GM13977 (cell line): ENCODE data around the gene ANG.

Experiments
- DNase-seq: peaks from one replicate; pipeline ENCODE4 v3.0.0; 2012; ENCODE audit warnings: low spot score
- in situ Hi-C: fragments of 300-500 bp; cut with MboI; formaldehyde crosslinking; loops from one replicate; pipeline ENCODE4 v1.12.0; 2022; ENCODE audit warnings: low sequenced_read_pairs, low pct_unique_long_range_greater_than_20kb, mixed read lengths, inconsistent platforms; ENCODE audit not compliant: unreplicated experiment
- TF ChIP-seq, protein P1 (sequence below): IDR thresholded peaks from 2 replicates; pipeline ENCODE4 v1.5.1; 2012; ENCODE audit warnings: mild to moderate bottlenecking, control low read depth; ENCODE audit not compliant: insufficient read depth; ENCODE audit errors: extremely low read depth, missing control alignments

Gene ANG

GRCh38 chr14:20684662-20685456 lies 3.7 kb upstream of the ANG start:
- DNase-seq: no peak
- TF ChIP-seq, protein P1, sequence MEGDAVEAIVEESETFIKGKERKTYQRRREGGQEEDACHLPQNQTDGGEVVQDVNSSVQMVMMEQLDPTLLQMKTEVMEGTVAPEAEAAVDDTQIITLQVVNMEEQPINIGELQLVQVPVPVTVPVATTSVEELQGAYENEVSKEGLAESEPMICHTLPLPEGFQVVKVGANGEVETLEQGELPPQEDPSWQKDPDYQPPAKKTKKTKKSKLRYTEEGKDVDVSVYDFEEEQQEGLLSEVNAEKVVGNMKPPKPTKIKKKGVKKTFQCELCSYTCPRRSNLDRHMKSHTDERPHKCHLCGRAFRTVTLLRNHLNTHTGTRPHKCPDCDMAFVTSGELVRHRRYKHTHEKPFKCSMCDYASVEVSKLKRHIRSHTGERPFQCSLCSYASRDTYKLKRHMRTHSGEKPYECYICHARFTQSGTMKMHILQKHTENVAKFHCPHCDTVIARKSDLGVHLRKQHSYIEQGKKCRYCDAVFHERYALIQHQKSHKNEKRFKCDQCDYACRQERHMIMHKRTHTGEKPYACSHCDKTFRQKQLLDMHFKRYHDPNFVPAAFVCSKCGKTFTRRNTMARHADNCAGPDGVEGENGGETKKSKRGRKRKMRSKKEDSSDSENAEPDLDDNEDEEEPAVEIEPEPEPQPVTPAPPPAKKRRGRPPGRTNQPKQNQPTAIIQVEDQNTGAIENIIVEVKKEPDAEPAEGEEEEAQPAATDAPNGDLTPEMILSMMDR: no peak
- in situ Hi-C loops: loop anchor here (5.0 kb wide), 1 partner anchor 73 kb away; no protein-coding TSS in a partner anchor

DNA sequence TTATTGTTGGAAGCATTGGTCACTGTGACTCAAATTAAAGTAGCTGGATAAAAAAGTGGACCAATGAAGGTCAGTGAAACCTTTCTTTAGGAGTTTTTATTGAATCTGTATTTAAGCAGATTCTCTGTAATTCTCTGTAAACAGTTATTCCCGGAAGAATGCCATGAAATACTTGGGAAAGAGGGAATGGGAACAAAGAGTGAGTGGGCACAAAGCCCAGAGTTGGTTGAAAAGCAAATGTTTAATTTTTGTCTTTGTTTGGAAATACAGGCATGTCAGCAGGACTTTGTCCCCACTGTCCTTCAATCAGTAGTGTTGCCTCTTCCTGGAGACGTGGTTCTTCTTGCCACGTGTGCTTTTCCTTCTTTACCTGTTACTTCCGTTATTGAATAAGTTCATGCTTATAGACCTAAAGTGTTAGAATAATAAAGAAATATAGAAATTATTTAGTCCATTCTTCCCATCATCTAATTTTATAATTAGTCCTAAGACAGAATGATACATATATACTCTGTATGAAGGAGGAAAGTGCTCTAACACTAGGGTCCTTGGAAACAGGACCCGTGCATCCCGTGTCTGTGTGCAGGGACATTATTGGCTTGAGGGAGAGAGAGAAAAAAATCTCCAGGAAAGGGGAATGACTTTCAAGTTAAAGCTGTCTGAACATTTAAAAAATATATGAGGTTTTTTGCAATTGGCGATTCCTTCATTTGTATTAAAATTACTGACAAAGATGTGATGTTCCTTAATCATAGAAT lies 2.0 kb upstream of the ANG start:
- in situ Hi-C loops: loop anchor here (5.0 kb wide), 1 partner anchor 74 kb away; no protein-coding TSS in a partner anchor

DNA sequence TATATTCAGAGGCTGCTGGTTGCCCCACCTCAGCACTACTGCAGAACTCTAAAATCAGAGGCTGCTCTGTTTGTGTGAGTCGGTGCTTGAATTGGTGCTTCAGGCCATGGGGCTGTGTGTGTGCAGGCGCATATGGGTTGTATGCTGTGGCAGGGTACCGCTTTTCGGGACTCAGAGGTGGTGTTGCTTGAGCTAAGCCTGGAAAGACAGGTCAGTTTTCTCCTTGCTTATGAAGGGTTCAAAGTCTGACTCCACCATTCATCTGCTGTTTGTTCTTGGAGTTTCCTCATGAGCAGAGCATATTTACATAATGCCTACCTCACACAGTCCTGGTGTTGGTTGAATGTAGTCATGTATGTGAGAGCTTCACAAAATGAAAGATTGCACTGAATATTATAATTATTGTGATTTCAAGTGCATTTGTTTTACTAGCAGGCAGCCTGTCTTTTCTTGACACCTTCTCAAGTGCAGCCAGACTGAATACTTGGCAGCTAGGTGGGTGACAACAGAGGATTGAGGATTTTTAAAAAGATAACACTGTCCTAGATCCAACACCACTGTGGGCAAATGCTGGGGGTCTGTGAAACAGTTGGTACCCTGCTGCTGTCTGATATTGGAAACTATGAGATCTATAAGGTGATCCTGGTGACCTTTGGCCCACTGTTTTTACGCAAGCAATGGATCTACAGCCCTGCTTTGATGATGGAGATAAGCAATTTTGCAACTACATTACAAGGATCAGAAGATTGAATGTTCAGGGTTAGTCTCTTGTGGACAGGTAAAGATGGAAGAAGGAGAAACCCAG lies 1.0 kb upstream of the ANG start:
- in situ Hi-C loops: loop anchor here (5.0 kb wide), 1 partner anchor 75 kb away; no protein-coding TSS in a partner anchor

More for the DNA sequence above, 2.0 kb upstream of the ANG start:
- DNase-seq: no peak
- TF ChIP-seq, protein P1: no peak

DNA sequence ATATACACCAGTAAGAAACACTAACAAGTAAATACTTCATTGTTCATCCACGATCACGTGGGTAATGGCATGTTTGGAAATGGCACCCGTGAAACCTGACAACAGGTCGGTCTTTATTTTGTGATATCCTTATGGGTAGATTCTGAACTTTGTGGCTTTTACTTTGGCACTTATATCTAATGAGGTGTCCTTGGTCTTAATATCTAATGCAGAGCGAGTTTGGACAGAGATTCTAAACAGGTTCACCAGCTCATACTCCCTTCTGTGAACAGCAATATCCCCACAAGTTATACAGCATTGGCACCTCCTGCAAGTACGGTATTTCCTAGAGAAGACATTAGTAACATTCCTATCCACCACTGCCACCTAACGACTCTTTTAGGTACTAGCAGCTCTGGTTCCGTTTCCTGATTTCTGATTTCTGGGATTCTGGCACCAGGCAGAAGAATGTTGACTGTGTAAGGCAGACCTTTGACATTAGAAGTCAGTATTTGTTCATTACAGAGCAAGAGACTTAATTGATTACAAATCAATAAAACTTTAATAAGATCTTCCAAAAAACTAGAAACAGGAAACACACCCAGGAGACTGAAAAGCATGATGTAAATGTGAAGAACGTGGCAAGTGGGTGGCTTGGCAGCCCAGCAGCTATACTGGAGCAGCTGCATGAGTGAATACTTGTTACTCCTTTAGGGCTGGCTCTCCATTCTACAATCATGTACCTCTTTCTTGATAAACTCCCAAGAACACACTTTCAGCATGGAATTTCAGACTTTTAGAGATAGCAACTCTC lies 2.5 kb downstream of the ANG start:
- TF ChIP-seq, protein P1: peak; percentile 84
- DNase-seq: peak; percentile 72
- in situ Hi-C loops: loop anchor here (5.0 kb wide), 1 partner anchor 166 kb away; no protein-coding TSS in a partner anchor

More for the DNA sequence above, 1.0 kb upstream of the ANG start:
- DNase-seq: no peak
- TF ChIP-seq, protein P1: no peak

- in situ Hi-C loops: loop anchor here (5.0 kb wide), 1 partner anchor 165 kb away; no protein-coding TSS in a partner anchor
- TF ChIP-seq, protein P1: no peak
- no peak for DNase-seq
These were observed 3.7 kb downstream of the ANG start for GRCh38 chr14:20692116-20692751.
